22Rv1 (cell line): Measurements from ENCODE around the gene PTX3.

Experiments used
- ZFX ChIP-seq: fragments of 450-650 bp; IDR thresholded peaks from 2 replicates; pipeline ENCODE4 v1.6.1; 2017; ENCODE audit warnings: antibody characterized with exemption, borderline replicate concordance
- TF ChIP-seq, protein P1 (sequence below): fragments of 450-650 bp; IDR thresholded peaks from 2 replicates; pipeline ENCODE4 v1.5.1; 2017; ENCODE audit warnings: mild to moderate bottlenecking

DNA sequence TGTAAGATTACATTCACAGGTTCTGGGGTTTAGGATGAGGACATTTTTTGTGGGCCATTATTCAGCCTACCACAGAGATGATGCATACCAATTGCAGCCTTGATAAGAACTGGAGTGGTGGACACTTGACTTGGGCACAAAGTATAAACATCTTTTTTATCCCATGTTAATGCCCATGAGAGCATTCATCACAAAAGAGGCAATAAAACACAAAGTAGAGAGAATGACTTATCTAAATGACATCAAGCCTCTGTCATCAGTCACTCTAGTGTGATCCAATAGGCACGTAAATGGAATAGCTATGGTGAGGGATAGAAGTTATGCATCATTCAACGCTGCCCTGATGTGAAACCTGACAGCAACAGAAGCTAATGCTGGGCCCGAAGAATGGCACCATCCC lies 40.8 kb downstream of the PTX3 start:
- TF ChIP-seq, protein P1, sequence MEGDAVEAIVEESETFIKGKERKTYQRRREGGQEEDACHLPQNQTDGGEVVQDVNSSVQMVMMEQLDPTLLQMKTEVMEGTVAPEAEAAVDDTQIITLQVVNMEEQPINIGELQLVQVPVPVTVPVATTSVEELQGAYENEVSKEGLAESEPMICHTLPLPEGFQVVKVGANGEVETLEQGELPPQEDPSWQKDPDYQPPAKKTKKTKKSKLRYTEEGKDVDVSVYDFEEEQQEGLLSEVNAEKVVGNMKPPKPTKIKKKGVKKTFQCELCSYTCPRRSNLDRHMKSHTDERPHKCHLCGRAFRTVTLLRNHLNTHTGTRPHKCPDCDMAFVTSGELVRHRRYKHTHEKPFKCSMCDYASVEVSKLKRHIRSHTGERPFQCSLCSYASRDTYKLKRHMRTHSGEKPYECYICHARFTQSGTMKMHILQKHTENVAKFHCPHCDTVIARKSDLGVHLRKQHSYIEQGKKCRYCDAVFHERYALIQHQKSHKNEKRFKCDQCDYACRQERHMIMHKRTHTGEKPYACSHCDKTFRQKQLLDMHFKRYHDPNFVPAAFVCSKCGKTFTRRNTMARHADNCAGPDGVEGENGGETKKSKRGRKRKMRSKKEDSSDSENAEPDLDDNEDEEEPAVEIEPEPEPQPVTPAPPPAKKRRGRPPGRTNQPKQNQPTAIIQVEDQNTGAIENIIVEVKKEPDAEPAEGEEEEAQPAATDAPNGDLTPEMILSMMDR, result no peak
- TF ChIP-seq ZFX, result no peak
